WI38 (cell line): ENCODE measurements around the gene CLEC19A.

Experiments
- H3K4me3 ChIP-seq: 2 replicates; pipeline ENCODE4 v1.5.1; 2011; ENCODE audit warnings: low read depth, mild to moderate bottlenecking, control low read depth, low read length
- TF ChIP-seq, protein P1 (sequence below): IDR thresholded peaks from 2 replicates; pipeline ENCODE4 v1.5.1; 2012; ENCODE audit warnings: low read depth, mild to moderate bottlenecking, control low read depth, low read length

Gene CLEC19A

DNA sequence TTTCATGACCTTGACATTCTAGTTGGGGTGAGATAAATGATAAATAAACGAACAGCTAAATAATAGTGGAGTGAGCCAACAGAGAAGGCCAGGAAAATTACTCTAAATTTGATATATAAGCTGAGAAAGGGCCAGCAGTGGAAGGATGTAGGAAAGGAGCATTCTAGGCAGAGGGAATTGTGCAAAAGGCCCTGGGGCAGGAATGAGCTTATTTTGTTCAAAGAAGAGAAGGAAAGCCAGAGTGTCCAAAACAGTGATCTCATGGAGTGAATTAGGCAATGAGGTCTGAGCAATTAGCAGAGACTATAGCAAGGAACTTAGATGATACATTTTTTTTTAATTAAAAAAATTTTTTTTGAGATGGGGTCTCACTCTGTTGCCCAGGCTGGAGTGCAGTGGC is 43.3 kb upstream of the CLEC19A start:
- TF ChIP-seq, protein P1, sequence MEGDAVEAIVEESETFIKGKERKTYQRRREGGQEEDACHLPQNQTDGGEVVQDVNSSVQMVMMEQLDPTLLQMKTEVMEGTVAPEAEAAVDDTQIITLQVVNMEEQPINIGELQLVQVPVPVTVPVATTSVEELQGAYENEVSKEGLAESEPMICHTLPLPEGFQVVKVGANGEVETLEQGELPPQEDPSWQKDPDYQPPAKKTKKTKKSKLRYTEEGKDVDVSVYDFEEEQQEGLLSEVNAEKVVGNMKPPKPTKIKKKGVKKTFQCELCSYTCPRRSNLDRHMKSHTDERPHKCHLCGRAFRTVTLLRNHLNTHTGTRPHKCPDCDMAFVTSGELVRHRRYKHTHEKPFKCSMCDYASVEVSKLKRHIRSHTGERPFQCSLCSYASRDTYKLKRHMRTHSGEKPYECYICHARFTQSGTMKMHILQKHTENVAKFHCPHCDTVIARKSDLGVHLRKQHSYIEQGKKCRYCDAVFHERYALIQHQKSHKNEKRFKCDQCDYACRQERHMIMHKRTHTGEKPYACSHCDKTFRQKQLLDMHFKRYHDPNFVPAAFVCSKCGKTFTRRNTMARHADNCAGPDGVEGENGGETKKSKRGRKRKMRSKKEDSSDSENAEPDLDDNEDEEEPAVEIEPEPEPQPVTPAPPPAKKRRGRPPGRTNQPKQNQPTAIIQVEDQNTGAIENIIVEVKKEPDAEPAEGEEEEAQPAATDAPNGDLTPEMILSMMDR = no peak
- no peak overlapping the region for H3K4me3 ChIP-seq

DNA sequence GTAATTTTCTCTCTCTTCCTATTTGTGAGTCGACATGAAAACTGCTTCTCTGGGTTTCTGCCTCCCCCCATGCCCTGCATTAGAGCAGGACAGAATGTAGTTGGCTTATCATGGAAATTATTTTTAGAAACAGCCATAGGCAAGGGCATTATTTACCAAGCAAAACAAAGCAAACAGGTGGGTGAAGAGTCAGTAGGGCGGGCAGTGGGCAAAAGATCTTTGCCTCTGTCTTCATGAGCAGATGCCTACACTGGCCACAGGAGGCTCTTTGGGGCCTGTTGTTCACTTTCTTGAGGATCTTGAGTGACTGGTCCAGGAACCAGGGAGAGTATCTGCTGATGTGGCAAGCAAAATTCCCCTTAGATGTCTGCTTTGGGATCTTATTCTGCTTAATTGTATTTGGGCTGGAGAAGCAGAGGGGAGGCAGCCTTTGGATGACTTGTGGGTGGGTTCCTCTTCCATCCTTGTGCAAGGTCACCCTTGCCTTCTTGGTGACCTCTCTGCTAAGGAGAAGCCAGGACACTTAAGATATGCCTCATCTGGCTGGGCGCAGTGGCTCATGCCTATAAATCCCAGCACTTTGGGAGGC is 42.5 kb upstream of the CLEC19A start:
- TF ChIP-seq, protein P1 = no peak
- no peak overlapping the region for H3K4me3 ChIP-seq

DNA sequence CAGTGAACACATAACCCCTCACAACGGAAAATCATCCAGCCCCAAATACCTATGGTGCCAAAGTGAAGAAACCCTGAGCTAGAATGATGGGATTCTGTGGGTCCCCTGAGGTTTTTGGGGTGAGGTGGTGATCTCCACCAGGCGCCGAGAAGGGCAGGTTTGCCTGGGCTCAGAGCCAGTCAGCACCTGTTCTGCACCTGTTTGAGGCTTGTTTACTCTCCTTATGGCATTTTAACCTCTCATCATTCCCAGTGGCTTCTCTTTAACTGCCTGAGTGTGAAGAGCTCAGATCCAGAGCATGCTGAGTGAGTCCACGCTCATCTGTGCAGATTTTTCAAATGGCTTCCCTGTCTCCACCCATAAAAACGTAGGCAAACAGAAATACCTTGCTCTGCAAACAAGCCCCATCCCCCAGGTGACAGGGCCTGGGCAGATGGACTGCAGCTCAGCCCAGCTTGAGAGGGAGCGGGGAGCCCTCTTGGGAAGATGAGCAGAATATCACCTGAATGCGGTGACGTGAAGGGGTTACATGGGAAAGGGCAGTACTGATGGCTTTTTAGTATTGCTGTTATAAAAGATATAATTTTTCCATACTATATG is 40.1 kb upstream of the CLEC19A start:
- H3K4me3 ChIP-seq = no peak overlapping the region
- TF ChIP-seq, protein P1 = no peak

DNA sequence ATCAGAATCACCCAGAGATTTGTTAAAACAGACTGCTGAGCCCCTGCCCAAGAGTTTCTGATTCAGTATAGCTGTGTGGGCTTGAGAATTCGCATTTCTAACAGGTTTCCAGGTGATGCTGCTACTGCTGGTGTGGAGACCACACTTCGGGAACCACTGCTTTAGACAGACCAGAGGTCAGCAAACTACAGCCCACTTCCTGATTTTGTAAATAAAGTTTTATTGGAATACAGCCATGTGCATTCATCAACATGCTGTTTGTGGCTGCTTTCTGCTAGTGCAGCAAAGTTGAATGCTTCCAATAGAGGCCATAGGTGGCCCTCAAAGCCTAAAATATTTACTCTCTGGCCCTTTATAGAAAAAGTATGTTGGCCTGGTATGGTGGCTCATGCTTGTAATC is 32.6 kb upstream of the CLEC19A start:
- TF ChIP-seq, protein P1 = no peak
- no peak overlapping the region for H3K4me3 ChIP-seq

DNA sequence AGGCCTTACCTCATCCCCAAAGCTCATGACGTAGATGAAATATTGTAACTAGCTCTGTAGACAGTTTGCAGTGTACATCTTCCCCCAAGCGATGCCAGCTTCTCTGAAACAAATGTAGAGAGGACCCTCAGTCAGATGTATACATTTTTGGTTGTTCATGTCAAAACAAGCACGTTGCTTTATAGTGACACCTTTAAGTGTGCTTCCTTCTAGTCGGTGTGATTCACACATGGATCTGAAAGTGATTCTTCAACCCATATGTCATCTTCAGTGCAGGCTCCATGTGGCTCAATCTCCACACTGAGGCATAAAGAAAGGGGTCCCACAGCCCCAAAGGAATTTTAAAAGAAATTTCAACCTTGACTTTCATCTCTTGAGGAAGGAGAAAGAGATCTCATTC is 30.9 kb upstream of the CLEC19A start:
- TF ChIP-seq, protein P1 = no peak

DNA sequence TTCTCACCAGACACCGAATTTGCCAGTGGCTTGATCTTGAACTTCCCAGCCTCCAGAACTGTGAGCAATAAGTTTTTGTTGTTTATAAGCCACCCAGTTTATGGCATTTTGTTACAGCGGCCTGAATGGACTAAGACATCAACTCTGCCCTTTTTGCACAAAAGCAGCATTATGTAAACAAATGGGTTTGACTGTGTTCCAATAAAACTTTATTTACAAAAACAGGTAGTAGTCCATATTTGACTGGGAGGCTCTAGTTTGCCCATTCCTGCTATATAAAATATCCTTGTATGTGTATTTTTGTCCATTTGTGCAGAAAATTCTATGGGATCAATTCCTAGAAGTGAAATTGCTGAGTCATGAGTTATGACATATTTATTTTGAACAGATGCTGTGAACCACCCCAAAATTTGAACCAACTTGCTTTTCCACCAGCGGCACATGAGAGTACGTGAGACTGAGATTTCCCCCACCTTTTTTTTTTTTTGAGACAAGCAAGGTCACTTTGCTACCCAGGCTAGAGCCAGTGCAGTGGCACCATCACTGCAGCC is 21.3 kb upstream of the CLEC19A start:
- H3K4me3 ChIP-seq = no peak overlapping the region
- TF ChIP-seq, protein P1 = no peak

More for the DNA sequence above, 30.9 kb upstream of the CLEC19A start:
- no peak overlapping the region for H3K4me3 ChIP-seq

DNA sequence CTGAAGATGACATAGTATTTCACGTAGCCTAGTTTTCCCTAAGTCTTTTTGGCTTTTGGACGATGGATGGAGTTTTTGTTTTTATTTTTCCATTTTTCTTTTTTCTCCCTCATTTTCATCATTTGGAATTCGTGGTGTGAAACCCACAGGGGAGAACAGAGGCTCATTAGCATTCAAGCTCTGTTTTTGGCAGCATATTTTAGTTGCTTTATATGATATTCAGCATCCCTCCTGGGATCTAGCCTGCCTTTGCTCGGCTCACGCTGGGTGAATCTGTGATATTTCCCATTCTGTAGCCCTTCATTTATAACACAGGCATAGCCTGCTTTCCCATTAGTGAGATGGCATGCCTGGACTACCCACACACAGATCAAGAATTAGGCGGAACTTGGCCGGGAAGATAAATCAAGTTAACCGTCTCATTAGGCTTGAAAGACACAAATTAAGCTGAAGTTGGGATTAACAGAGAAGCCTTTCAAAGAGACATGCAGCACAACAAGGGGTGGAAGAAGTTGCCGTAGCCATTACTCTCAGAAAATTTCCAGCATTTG is 20.1 kb upstream of the CLEC19A start:
- H3K4me3 ChIP-seq = no peak overlapping the region
- TF ChIP-seq, protein P1 = no peak
